Smooth muscle cell of the brain vasculature (primary cell): ENCODE data around the gene CCL1.

Experiments used
- DNase-seq: peaks from one replicate; pipeline ENCODE4 v3.0.0-alpha.2; 2012; ENCODE audit warnings: low read depth, low spot score

The CCL1 gene

DNA sequence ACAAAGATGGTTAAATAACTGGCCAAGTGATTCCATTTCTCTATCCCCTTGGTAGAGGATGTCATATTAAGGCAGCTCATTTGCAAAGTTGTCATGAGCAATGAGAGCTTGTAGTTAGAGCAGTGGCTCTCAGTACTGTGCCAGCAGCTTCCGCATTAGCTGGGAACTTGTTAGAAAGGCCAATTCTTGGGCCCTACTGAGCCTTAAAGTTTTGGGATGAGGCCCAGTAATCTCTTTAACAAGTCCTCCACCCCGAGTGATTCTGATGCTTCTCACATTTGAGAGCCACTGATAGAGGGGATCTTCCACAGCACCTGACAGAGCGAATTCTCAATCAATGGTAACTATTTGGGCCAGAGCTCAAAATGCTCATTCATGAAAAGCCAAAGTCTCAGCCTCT is 20.2 kb upstream of the CCL1 start:
- no peak for DNase-seq

DNA sequence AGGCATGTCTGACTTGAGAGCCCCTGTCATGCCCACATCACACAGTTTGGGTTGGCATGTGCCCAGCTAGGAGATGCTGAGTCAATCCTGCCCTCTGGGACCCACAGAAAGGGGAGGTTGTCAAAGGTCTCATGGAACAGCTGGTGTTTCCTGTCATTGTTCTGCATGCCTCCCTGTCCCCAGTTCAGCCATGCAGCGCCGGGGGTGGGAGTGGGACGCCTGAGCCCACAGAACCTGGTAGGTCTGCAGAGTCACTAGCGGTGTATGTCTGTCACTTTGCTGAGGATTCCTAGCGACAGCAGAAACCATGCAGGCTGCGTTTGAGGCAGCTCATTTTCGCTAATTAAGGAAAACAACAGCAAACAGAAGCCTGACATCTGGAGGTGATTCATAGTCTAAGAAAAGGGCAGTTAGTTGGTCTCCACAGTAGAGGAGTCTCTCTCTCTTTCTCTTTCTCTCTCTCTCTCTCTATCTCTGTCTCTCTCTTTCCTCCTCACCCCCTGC is 19.6 kb upstream of the CCL1 start:
- no peak for DNase-seq

GRCh38 chr17:34379868-34380267 is 16.8 kb upstream of the CCL1 start:
- DNase-seq: no peak

GRCh38 chr17:34378664-34379101 is 15.7 kb upstream of the CCL1 start:
- DNase-seq: no peak

- DNase-seq: no peak
Observed at GRCh38 chr17:34377078-34377823, 14.2 kb upstream of the CCL1 start.

DNA sequence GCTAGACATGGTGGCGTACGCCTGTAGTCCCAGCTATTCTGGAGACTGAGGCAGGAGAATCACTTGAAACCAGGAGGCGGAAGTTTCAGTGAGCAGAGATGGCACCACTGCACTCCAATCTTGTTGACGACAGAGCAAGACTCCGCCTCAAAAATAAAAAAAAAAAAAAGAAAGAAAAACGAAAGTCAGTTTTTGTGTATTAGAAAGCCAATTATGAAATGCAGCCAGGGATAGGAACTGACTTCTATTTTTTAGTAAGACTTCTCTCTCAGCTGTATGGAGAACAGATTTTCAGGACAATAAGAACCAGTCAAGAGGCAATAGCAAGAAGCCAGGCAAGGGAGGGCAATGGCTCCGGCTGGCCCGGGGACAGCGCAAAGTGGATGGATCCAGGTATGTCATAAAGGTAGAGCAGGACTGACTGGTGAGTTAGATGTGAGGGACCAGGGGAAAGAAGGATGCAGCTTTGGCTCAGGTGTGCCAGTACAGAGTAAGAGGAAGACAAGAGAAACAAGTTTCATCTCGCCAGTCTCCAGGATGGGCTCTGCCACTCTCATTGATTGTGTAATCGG is 12.5 kb upstream of the CCL1 start:
- no peak for DNase-seq

- DNase-seq: no peak
Observed at GRCh38 chr17:34374457-34374856, 11.4 kb upstream of the CCL1 start.

GRCh38 chr17:34371405-34372100 is 8.5 kb upstream of the CCL1 start:
- DNase-seq: no peak

DNA sequence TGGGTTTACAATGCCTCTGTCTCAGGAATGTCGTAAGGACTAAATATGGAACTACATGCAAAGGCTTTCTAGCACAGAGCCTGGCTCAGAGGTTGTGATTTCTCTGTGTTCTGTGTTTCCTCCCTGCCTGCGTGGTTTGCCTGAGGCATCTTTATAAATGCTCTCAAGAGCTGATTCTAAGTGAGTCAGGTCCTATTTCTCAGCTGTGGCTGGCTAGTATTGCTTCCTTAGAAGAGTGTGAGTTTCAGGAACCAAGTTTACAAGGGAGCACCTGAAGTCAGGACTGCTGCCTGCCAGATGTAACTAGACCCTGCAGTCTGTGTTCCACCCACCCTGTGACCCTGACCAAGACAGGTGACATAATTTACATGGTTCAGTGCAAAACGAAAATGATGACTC is 8.0 kb upstream of the CCL1 start:
- DNase-seq: no peak

GRCh38 chr17:34370376-34370996 is 7.5 kb upstream of the CCL1 start:
- DNase-seq: no peak

- DNase-seq: no peak
Observed at GRCh38 chr17:34369571-34369970, 6.5 kb upstream of the CCL1 start.

- no peak for DNase-seq
Observed at GRCh38 chr17:34368946-34369500, 6.0 kb upstream of the CCL1 start.

DNA sequence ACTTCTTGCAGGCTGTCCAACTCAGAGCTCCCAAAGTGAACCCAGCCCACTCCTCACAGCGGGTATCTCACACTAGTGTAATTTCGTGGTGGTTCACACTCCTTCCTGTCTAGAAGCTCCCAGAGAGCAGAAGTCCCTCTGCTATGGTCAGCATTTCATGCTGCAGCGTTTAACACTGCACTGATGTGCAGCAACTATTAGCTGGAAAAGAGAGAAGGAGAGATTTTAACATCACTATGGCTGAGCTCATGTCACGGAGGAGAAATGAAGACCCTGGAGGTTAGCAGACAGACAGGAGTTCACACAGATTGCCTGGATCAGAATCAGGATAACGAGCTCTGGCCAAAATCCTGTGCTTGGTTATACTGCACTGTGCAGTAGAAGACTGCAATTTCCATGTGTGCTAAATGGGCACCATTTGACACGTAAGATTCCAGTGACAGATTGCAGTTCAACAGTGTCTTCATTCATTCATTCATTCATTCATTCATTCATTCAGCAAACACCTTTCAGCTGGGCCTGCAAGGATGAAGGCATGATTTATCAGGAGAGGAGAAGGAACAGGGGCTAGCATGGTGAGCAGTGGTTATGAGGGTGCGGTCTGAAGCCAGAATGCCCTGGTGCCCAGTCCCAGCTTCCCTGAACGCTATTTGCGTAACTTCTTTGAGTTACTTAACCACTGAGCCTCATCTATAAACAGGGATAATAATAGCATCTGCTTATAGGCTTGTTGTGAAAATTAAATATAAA is 5.3 kb upstream of the CCL1 start:
- DNase-seq: no peak

GRCh38 chr17:34367486-34368195 is 4.6 kb upstream of the CCL1 start:
- DNase-seq: no peak

GRCh38 chr17:34366529-34367107 is 3.6 kb upstream of the CCL1 start:
- no peak for DNase-seq

DNA sequence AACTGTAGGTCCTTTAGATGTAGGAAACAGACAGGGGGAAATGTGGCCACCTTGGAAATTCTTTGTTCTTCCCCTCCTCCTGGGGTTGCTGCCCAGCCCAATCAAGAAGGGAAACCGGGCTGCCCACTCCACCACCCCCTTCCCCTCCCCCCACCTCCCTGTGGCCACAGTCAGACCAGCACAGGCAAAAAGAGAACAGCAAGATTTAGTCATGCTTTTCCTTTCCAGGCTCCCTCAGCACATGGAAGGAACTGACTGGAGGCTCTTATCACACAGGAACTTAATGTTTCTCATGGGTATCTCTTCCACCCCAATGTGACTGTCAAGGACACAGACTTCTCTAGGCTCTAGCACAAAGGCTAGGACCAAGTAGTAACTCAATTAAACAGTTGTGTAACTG is 3.0 kb upstream of the CCL1 start:
- DNase-seq: no peak

DNA sequence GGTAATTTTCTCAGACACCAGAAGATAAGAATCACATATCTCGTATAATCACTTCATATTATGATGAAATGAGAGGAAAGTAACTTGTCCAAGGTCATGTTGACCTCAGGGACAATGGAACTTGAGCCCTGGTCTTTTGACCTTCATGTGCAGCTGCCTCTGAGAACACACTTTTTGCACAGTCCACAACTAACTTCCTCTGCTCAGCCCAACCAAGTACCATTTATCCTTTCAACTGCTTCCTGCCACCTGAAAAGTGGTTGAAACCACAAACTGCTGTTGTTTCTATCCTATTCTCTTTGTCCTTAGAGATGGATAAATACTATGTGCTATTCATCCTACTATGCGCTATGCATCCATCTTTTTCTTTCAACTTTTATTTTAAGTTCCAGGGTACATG is 2.3 kb upstream of the CCL1 start:
- no peak for DNase-seq

DNA sequence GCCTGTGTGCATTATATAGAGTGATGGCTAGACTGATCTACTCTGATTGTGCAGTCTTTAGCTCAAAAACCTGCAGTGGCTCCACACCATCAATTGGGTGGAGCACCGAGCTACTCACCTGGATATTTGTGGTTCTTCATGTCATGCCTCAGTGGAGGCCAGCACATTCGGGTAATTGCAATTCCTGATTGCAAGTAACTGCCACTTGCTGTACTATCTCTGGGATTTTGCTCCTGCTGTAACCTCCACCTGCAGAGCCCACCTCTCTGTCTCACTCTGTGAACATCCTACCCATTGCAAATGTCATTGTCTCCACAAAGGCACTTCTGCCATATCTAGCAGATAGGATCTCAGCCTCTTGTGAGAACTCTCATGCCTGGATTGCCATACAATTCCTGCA is 1.7 kb upstream of the CCL1 start:
- DNase-seq: no peak

GRCh38 chr17:34361478-34362061 is 1.5 kb downstream of the CCL1 start:
- DNase-seq: peak; percentile 76
